ENCODE data around the gene DLG2.
"Not testable (repeated sequence)": the region's sequence is repeated elsewhere in the genome, so short reads cannot be mapped to it uniquely, and the experiment has no call there.

Gene DLG2

GRCh38 chr11:83436855-83437254, 2190.3 kb downstream of the DLG2 start:
- DNase-seq (ENCODE audit: insufficient read length, low spot score) (no peak), FAIRE-seq (no peak)
- no peak for TF ChIP-seq SPI1 (IDR thresholded peaks at IDR 0.05; ENCODE audit: low read depth, low read length)
- no peak for TF ChIP-seq POLR2A (IDR thresholded peaks at IDR 0.05; ENCODE audit: low read depth, low read length)

- not testable (repeated sequence) for FAIRE-seq; DNase-seq (ENCODE audit: insufficient read length, low spot score)
Measured at GRCh38 chr11:83434812-83435211, 2192.3 kb downstream of the DLG2 start.

GRCh38 chr11:83427943-83428342, 2199.2 kb downstream of the DLG2 start:
- no peak for DNase-seq (ENCODE audit: insufficient read length, low spot score)
- TF ChIP-seq PAX5 (IDR thresholded peaks at IDR 0.05; ENCODE audit: insufficient read depth, low read length, severe bottlenecking), result no peak
- no peak for TF ChIP-seq POLR2AphosphoS5 (IDR thresholded peaks at IDR 0.05; ENCODE audit: low read depth, low read length)
- TF ChIP-seq SPI1 (IDR thresholded peaks at IDR 0.05; ENCODE audit: low read depth, low read length), result no peak
- no peak for TF ChIP-seq POLR2A (IDR thresholded peaks at IDR 0.05; ENCODE audit: low read depth, low read length)
- TF ChIP-seq TAF1 (IDR thresholded peaks at IDR 0.05; ENCODE audit: low read depth, low read length), result no peak
- TF ChIP-seq POU2F2 (IDR thresholded peaks at IDR 0.05; ENCODE audit: low read depth, low read length), result no peak
- FAIRE-seq, result no peak

GRCh38 chr11:83427501-83427900, 2199.6 kb downstream of the DLG2 start:
- DNase-seq (ENCODE audit: insufficient read length, low spot score) (no peak), FAIRE-seq (no peak)
- TF ChIP-seq POLR2AphosphoS5 (IDR thresholded peaks at IDR 0.05; ENCODE audit: low read depth, low read length), result no peak
- no peak for TF ChIP-seq POU2F2 (IDR thresholded peaks at IDR 0.05; ENCODE audit: low read depth, low read length)
- no peak for TF ChIP-seq SPI1 (IDR thresholded peaks at IDR 0.05; ENCODE audit: low read depth, low read length)
- TF ChIP-seq POLR2A (IDR thresholded peaks at IDR 0.05; ENCODE audit: low read depth, low read length), result no peak
- no peak for TF ChIP-seq TAF1 (IDR thresholded peaks at IDR 0.05; ENCODE audit: low read depth, low read length)
- no peak for TF ChIP-seq PAX5 (IDR thresholded peaks at IDR 0.05; ENCODE audit: insufficient read depth, low read length, severe bottlenecking)

GRCh38 chr11:83425137-83425466, 2202.0 kb downstream of the DLG2 start:
- TF ChIP-seq TAF1 (IDR thresholded peaks at IDR 0.05; ENCODE audit: low read depth, low read length) (no peak), POU2F2 (IDR thresholded peaks at IDR 0.05; ENCODE audit: low read depth, low read length) (no peak), SPI1 (IDR thresholded peaks at IDR 0.05; ENCODE audit: low read depth, low read length) (no peak), POLR2A (IDR thresholded peaks at IDR 0.05; ENCODE audit: low read depth, low read length) (no peak), PAX5 (IDR thresholded peaks at IDR 0.05; ENCODE audit: insufficient read depth, low read length, severe bottlenecking) (no peak), POLR2AphosphoS5 (IDR thresholded peaks at IDR 0.05; ENCODE audit: low read depth, low read length) (no peak)
- DNase-seq (ENCODE audit: insufficient read length, low spot score), result no peak
- FAIRE-seq, result no peak

- DNase-seq (ENCODE audit: insufficient read length, low spot score) (no peak), FAIRE-seq (no peak)
- TF ChIP-seq PAX5 (IDR thresholded peaks at IDR 0.05; ENCODE audit: insufficient read depth, low read length, severe bottlenecking) (no peak), POU2F2 (IDR thresholded peaks at IDR 0.05; ENCODE audit: low read depth, low read length) (no peak), POLR2AphosphoS5 (IDR thresholded peaks at IDR 0.05; ENCODE audit: low read depth, low read length) (no peak), POLR2A (IDR thresholded peaks at IDR 0.05; ENCODE audit: low read depth, low read length) (no peak), SPI1 (IDR thresholded peaks at IDR 0.05; ENCODE audit: low read depth, low read length) (no peak), TAF1 (IDR thresholded peaks at IDR 0.05; ENCODE audit: low read depth, low read length) (no peak)
Measured at GRCh38 chr11:83424376-83425136, 2202.6 kb downstream of the DLG2 start.

GRCh38 chr11:83422641-83423040, 2204.5 kb downstream of the DLG2 start:
- not testable (repeated sequence) for DNase-seq (ENCODE audit: insufficient read length, low spot score); FAIRE-seq

GRCh38 chr11:83410605-83411565, 2216.3 kb downstream of the DLG2 start:
- DNase-seq (ENCODE audit: insufficient read length, low spot score) (no peak), FAIRE-seq (no peak)
- TF ChIP-seq POLR2A (IDR thresholded peaks at IDR 0.05; ENCODE audit: low read depth, low read length) (no peak), PAX5 (IDR thresholded peaks at IDR 0.05; ENCODE audit: insufficient read depth, low read length, severe bottlenecking) (no peak), POU2F2 (IDR thresholded peaks at IDR 0.05; ENCODE audit: low read depth, low read length) (no peak)

- no peak for DNase-seq (ENCODE audit: insufficient read length, low spot score)
- no peak for TF ChIP-seq SPI1 (IDR thresholded peaks at IDR 0.05; ENCODE audit: low read depth, low read length)
- TF ChIP-seq POU2F2 (IDR thresholded peaks at IDR 0.05; ENCODE audit: low read depth, low read length), result no peak
- no peak for TF ChIP-seq POLR2A (IDR thresholded peaks at IDR 0.05; ENCODE audit: low read depth, low read length)
- no peak for TF ChIP-seq POLR2AphosphoS5 (IDR thresholded peaks at IDR 0.05; ENCODE audit: low read depth, low read length)
- no peak for TF ChIP-seq PAX5 (IDR thresholded peaks at IDR 0.05; ENCODE audit: insufficient read depth, low read length, severe bottlenecking)
- TF ChIP-seq TAF1 (IDR thresholded peaks at IDR 0.05; ENCODE audit: low read depth, low read length), result no peak
- FAIRE-seq, result no peak
Measured at GRCh38 chr11:83409891-83410290, 2217.3 kb downstream of the DLG2 start.

GRCh38 chr11:83409476-83409875, 2217.7 kb downstream of the DLG2 start:
- no peak for DNase-seq (ENCODE audit: insufficient read length, low spot score)
- FAIRE-seq, result no peak
- TF ChIP-seq PAX5 (IDR thresholded peaks at IDR 0.05; ENCODE audit: insufficient read depth, low read length, severe bottlenecking), result no peak

Measured in GM12891 (cell line).